ENCODE measurements around the gene HLA-DMB. TPM values are rescaled to one million over a fixed set of nuclear protein-coding genes. Genes with fewer than 3 reads are reported as not detected.
A peak's percentile ranks its signal among the peaks of the same experiment; 100 is the strongest.

HLA-DMB gene
- 0.07 and 0.16 TPM in 2 replicates for total RNA-seq (2014; rRNA removed; shearing (Covaris generic))
- 0.76 and 1.2 TPM in 2 replicates for polyA plus RNA-seq (2015; cell fraction: cytosol; rRNA removed)
- 2.1 and 2.7 TPM in 2 replicates for polyA plus RNA-seq (2015; cell fraction: nucleus; rRNA removed)

DNA sequence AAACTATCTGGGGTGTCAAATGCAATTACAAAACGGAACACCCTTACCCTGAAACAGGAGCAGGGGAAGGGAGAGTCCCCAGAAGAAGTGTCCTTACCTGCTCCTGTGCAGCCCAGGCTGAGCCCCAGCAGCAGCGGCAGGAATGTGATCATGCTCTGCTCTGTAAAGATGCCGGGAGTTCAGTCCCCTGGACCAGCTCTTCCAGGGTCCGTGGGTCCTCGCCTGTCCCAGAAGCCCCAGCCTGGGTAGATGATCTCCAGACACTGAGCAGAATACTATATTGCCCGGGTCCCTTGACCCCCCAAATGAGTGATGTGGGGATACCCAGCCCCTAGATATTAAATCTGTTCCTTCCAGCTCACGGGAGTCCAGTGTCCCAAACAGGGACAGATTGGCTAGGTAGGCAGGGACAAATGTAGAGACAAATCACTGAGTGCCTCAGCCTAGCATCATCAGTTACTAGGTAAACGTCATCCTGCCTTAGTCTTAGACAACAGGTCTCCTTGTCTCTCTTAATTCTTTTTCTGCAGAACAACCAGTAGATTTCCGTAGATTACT is at the start of gene HLA-DMB:
TSS of gene HLA-DMB (minus strand) at position 373 of the 558 bp plus-strand sequence. CDS start at position 152, 221 bp downstream.
- peak; percentile 64 for DNase-seq (ENCODE audit: low read depth)

- no peak for DNase-seq (ENCODE audit: low read depth)
Observed at GRCh38 chr6:32989368-32989767, 48.5 kb upstream of the HLA-DMB start.

GRCh38 chr6:32984622-32985389 is 44.0 kb upstream of the HLA-DMB start:
- peak; percentile 77 for DNase-seq (ENCODE audit: low read depth)

GRCh38 chr6:32983964-32984621 is 43.3 kb upstream of the HLA-DMB start:
- DNase-seq (ENCODE audit: low read depth) = no peak

DNA sequence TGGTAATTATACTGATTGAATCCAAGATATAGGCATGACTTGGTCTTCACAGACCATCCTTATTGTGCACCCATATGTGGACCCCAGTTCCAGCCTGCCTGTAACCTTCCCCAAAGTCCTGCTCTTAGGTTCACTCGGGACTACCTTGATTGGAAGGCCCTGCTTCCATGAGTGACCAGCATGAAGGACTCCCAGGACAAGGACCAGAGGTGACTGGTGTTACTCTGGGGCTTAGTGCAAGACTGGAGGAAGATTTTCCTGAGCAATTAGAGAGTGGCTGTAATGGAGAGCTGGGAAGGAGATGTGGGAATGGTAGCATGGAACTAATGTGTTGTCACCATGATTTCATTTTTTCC is 42.6 kb upstream of the HLA-DMB start:
- DNase-seq (ENCODE audit: low read depth) = no peak

DNA sequence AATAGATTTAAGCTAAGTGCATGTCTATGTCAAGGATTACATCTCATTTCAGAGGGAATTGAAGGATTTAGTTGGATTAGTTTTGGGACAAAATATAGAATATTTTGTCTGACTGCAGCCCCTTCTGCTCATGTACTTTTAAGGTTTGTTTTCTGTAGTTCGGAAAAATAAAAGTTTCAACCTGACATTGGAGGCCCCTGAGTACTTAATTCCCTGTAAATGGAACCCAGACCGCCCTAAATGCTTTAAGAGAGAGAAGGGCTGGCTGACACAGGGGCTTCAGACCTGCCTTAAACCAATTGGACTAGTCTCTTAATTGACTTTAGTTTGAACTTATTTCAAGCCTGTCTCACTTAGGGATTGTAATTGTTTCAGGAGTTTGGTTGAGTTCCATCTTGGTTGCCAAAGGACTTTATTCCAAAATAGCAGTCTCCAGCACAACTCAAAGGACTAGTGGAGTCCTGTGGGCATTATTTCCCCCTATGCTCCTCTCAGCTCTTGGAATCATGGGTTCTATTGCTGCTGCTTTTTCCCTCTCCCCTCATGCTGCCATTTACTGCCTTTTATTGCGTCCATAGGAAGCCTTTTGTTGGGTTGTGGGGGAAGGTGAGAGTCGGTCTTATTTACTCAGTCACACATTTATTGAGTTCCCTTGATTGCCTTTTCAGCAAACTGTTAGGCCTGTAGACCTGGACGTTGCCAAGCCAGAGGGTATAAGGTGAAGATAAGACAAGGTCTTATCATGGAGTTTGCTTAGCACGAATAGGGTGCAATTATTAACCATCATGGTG is 42.1 kb upstream of the HLA-DMB start:
- DNase-seq (ENCODE audit: low read depth) = no peak

GRCh38 chr6:32982084-32982701 is 41.4 kb upstream of the HLA-DMB start:
- no peak for DNase-seq (ENCODE audit: low read depth)

GRCh38 chr6:32980488-32981038 is 39.7 kb upstream of the HLA-DMB start:
- no peak for DNase-seq (ENCODE audit: low read depth)

DNA sequence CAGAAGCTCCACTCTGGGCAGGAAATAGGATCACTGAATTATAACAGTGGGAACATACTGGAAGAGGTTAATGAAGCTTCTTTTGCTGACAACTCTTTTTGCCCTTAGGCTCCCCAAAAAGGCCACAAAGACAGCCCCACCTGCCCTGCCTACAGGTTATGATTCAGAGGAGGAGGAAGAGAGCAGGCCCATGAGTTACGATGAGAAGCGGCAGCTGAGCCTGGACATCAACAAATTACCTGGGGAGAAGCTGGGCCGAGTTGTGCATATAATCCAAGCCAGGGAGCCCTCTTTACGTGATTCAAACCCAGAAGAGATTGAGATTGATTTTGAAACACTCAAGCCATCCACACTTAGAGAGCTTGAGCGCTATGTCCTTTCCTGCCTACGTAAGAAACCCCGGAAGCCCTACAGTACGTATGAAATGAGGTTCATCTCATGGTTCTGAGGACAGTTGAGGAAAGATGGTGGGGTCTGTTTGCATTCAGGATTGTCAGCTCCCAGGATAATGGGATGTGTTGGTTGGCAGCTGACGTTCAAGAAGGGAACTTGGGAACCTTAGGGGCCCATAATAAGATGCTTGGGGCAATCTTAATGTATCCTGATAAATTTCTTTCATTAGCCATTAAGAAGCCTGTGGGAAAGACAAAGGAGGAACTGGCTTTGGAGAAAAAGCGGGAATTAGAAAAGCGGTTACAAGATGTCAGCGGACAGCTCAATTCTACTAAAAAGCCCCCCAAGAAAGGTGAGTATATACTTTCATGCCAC is 39.1 kb upstream of the HLA-DMB start:
- no peak for DNase-seq (ENCODE audit: low read depth)

- no peak for DNase-seq (ENCODE audit: low read depth)
Observed at GRCh38 chr6:32977953-32978324, 37.1 kb upstream of the HLA-DMB start.

DNA sequence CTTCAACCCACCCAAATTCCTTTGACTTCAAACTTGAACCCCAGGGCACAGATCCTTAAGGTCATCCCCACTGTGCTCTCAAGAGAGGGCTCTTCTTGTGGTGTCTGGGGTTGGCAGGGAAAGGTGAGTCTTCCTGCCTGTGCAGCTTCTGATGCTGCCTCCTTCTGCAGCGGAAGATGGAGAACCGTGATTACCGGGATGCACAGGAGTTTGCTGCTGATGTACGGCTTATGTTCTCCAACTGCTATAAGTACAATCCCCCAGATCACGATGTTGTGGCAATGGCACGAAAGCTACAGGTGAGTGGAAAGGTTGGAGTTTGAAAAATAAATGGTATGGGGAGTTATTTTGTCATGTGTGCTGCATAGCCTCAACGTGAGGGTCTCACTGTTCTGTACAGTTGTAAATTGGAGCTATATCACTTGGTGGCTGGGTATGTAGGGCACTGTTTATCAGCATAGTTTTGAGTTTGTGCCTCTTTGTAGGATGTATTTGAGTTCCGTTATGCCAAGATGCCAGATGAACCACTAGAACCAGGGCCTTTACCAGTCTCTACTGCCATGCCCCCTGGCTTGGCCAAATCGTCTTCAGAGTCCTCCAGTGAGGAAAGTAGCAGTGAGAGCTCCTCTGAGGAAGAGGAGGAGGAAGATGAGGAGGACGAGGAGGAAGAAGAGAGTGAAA is 36.6 kb upstream of the HLA-DMB start:
- DNase-seq (ENCODE audit: low read depth) = no peak

- DNase-seq (ENCODE audit: low read depth) = no peak
Observed at GRCh38 chr6:32976334-32977069, 35.7 kb upstream of the HLA-DMB start.

GRCh38 chr6:32975886-32976285 is 35.1 kb upstream of the HLA-DMB start:
- DNase-seq (ENCODE audit: low read depth) = no peak

DNA sequence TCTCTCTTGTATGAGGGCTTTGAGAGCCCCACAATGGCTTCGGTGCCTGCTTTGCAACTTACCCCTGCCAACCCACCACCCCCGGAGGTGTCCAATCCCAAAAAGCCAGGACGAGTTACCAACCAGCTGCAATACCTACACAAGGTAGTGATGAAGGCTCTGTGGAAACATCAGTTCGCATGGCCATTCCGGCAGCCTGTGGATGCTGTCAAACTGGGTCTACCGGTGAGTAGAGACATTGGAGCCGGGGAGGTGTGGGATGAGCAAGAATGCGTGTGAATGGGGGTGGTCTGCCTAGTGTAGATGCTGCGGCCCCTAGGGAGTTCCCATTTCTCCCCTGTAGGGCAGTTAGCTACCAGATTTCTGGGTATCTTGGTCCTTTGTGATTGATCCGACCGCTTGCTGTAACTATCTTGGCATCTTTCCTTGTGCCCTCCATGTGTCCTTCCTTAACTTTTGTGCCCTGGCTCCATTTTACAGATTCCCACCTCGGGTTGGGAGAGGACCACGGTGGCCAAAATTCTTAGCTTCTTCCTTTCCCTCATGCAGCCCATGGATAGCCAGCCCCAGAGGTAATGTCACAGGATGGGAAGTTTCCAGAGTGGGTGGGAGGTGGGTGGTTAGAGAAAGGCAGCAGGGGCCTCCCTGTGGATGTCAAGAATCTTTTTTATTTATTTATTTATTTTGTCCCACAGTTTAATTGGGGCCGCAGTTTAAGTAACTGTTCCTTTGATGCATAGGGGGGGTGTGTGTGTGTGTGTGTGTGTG is 33.9 kb upstream of the HLA-DMB start:
- no peak for DNase-seq (ENCODE audit: low read depth)

- peak; percentile 55 for DNase-seq (ENCODE audit: low read depth)
Observed at GRCh38 chr6:32974016-32974333, 33.1 kb upstream of the HLA-DMB start.

- DNase-seq (ENCODE audit: low read depth) = peak; percentile 31
Observed at GRCh38 chr6:32973144-32974015, 32.6 kb upstream of the HLA-DMB start.
